SK-N-MC (cell line): ENCODE measurements around the gene TP63.

ENCODE experiments used
- EZH2 ChIP-seq: fragments of 200-600 bp; sonication (generic); IDR thresholded peaks from one replicate; pipeline ENCODE4 v1.6.1; 2017; ENCODE audit warnings: antibody characterized with exemption
- FOXP2 ChIP-seq: optimal IDR thresholded peaks from 2 replicates; pipeline ENCODE3; 2011; ENCODE audit warnings: mild to moderate bottlenecking, moderate library complexity; ENCODE audit not compliant: insufficient read depth; ENCODE audit errors: extremely low read length, control extremely low read depth
- POLR2AphosphoS5 ChIP-seq: IDR thresholded peaks from 2 replicates; pipeline ENCODE4 v1.6.1; 2012; ENCODE audit warnings: mild to moderate bottlenecking, low read depth, low read length, borderline replicate concordance

DNA sequence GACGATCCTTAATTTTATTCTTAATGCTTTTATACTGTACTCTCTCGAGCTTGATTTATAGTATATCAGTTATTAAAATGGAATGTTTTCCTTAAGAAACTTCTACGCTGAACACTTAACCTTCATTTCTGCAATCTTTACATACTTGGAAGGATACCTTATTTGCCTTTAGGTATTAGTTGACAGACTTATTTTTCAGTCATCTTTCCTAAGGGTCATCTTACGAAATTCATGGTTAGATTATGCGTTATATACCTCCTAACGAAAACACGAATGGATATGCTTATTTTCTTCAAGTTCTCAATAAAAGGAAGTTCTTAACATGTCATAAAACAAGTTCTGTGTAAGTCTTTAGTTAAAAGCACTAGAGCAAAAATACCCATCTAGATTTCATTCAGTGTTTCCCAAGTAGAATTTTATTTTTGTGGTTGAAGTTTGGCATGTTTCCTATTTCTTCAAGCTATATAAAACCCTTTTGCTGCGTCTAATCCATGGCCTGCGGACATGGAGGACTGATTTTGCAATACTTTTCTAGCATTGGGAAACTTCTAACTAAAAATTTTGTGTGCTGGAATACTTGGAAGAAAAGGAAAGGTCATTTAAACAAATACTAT is 231.3 kb downstream of the TP63 start:
- TF ChIP-seq EZH2: no peak
- TF ChIP-seq POLR2AphosphoS5: peak; percentile 66; the same call in 1 of the 2 replicates
- peak; percentile 6 for TF ChIP-seq FOXP2
